Posterior cingulate gyrus (tissue), 11 donors: ENCODE data around the gene NPHS1.

Source experiments
- DNase-seq, 10 donors: peaks; one replicate each; pipeline versions ENCODE4 v3.0.0 to v3.0.0-alpha.2; 2020 to 2021; ENCODE audit warnings: mixed read lengths in 3 of 10
- intact Hi-C: fragments of 100-400 bp; cut with DNase I; formaldehyde crosslinking; loops from one replicate; pipeline ENCODE4 v1.15.1; 2023

The NPHS1 gene

GRCh38 chr19:35777961-35778360, 74.3 kb downstream of the NPHS1 start:
- intact Hi-C loops, result loop anchor here (2.0 to 10.0 kb wide), 2 partner anchors 91 to 157 kb away; partner anchors contain the start of genes APLP1 and LRFN3
- DNase-seq, result no peak

- intact Hi-C loops, result loop anchor here (2.0 to 10.0 kb wide), 2 partner anchors 92 to 158 kb away; partner anchors contain the start of genes APLP1 and LRFN3
- peak in 4 of 10 donors; percentile 18 to 80 (median 48) for DNase-seq
Observed at GRCh38 chr19:35777086-35777841, 75.0 kb downstream of the NPHS1 start.

GRCh38 chr19:35776102-35776788, 76.1 kb downstream of the NPHS1 start:
- DNase-seq, result peak in 1 of 10 donors; percentile 84
- intact Hi-C loops, result loop anchor here (2.0 to 10.0 kb wide), 2 partner anchors 93 to 159 kb away; partner anchors contain the start of genes APLP1 and LRFN3
